Measurements from ENCODE around the gene DNAJB11.

Gene DNAJB11

GRCh38 chr3:186612065-186612464 lies 41.5 kb downstream of the DNAJB11 start:
- Histone ChIP-seq H3K9me3 (ENCODE audit: insufficient read depth, low read length, severe bottlenecking) (no peaks in the 10 kb centered on the region), H3K36me3 (ENCODE audit: insufficient read depth, low read length) (no peaks in the 10 kb centered on the region), H3K4me1 (ENCODE audit: insufficient read depth, low read length) (peaks cover 20% of the 10 kb centered on the region), H3K79me2 (ENCODE audit: insufficient read depth, low read length) (no peaks in the 10 kb centered on the region), H3K4me2 (ENCODE audit: insufficient read depth, low read length) (no peak overlapping the region), H3K27ac (ENCODE audit: low read length) (no peak overlapping the region), H3K9ac (ENCODE audit: low read depth, low read length) (no peak overlapping the region), H2AFZ (ENCODE audit: low read depth, low read length) (no peak overlapping the region), H3K27me3 (ENCODE audit: insufficient read depth, low read length, poor library complexity) (peaks cover 28% of the 10 kb centered on the region), H3K4me3 (ENCODE audit: low read depth in 1 of 2, low read length in 2 of 2) (no peak overlapping the region), H4K20me1 (ENCODE audit: insufficient read depth, low read length) (no peaks in the 10 kb centered on the region)
- no peak for TF ChIP-seq EZH2 (IDR thresholded peaks at IDR 0.05; ENCODE audit: borderline replicate concordance, low read depth, low read length, severe bottlenecking)
- TF ChIP-seq CTCF (IDR thresholded peaks at IDR 0.05; ENCODE audit: borderline replicate concordance, extremely low read depth, low read length, poor library complexity, severe bottlenecking), result no peak
- no peak for ATAC-seq (ENCODE audit: insufficient read depth, low read depth)
- no peak for DNase-seq

- H3K4me1 ChIP-seq (ENCODE audit: insufficient read depth, low read length), result peaks cover 25% of the 10 kb centered on the region
- no peak within 1 kb of the TSS for H3K27ac ChIP-seq (ENCODE audit: low read length)
- no peak within 1 kb of the TSS for H3K4me3 ChIP-seq (ENCODE audit: low read depth in 1 of 2, low read length in 2 of 2)
- no peak within 1 kb of the TSS for H3K4me2 ChIP-seq (ENCODE audit: insufficient read depth, low read length)
- peaks cover 34% of the 10 kb centered on the region for H3K27me3 ChIP-seq (ENCODE audit: insufficient read depth, low read length, poor library complexity)
- no peak for ATAC-seq (ENCODE audit: insufficient read depth, low read depth)
- no peak for DNase-seq
- TF ChIP-seq EZH2 (IDR thresholded peaks at IDR 0.05; ENCODE audit: borderline replicate concordance, low read depth, low read length, severe bottlenecking) (no peak), CTCF (IDR thresholded peaks at IDR 0.05; ENCODE audit: borderline replicate concordance, extremely low read depth, low read length, poor library complexity, severe bottlenecking) (no peak)
- no peak within 1 kb of the TSS for H2AFZ ChIP-seq (ENCODE audit: low read depth, low read length)
- H3K36me3 ChIP-seq (ENCODE audit: insufficient read depth, low read length), result no peaks in the 10 kb centered on the region
- no peaks in the 10 kb centered on the region for H3K9me3 ChIP-seq (ENCODE audit: insufficient read depth, low read length, severe bottlenecking)
- no peak within 1 kb of the TSS for H3K9ac ChIP-seq (ENCODE audit: low read depth, low read length)
- H4K20me1 ChIP-seq (ENCODE audit: insufficient read depth, low read length), result no peaks in the 10 kb centered on the region
- no peaks in the 10 kb centered on the region for H3K79me2 ChIP-seq (ENCODE audit: insufficient read depth, low read length)
Measured at GRCh38 chr3:186612721-186613636, 42.5 kb downstream of the DNAJB11 start, which contains the start of gene AHSG. Gene AHSG (plus strand): TSS chr3:186613060. CDS start chr3:186613142, 82 bp downstream.

- no peaks in the 10 kb centered on the region for H3K36me3 ChIP-seq (ENCODE audit: insufficient read depth, low read length)
- DNase-seq, result no peak
- H3K27me3 ChIP-seq (ENCODE audit: insufficient read depth, low read length, poor library complexity), result peaks cover 36% of the 10 kb centered on the region
- TF ChIP-seq CTCF (IDR thresholded peaks at IDR 0.05; ENCODE audit: borderline replicate concordance, extremely low read depth, low read length, poor library complexity, severe bottlenecking), result no peak
- no peak for TF ChIP-seq EZH2 (IDR thresholded peaks at IDR 0.05; ENCODE audit: borderline replicate concordance, low read depth, low read length, severe bottlenecking)
- no peak overlapping the region for H3K9ac ChIP-seq (ENCODE audit: low read depth, low read length)
- no peaks in the 10 kb centered on the region for H3K9me3 ChIP-seq (ENCODE audit: insufficient read depth, low read length, severe bottlenecking)
- ATAC-seq (ENCODE audit: insufficient read depth, low read depth), result no peak
- H4K20me1 ChIP-seq (ENCODE audit: insufficient read depth, low read length), result no peaks in the 10 kb centered on the region
- H3K4me1 ChIP-seq (ENCODE audit: insufficient read depth, low read length), result peaks cover 25% of the 10 kb centered on the region
- no peak overlapping the region for H3K4me2 ChIP-seq (ENCODE audit: insufficient read depth, low read length)
- H3K4me3 ChIP-seq (ENCODE audit: low read depth in 1 of 2, low read length in 2 of 2), result no peak overlapping the region
- H3K79me2 ChIP-seq (ENCODE audit: insufficient read depth, low read length), result no peaks in the 10 kb centered on the region
- H3K27ac ChIP-seq (ENCODE audit: low read length), result no peak overlapping the region
- no peak overlapping the region for H2AFZ ChIP-seq (ENCODE audit: low read depth, low read length)
Measured at GRCh38 chr3:186613637-186614265, 43.2 kb downstream of the DNAJB11 start.
